Glomerular visceral epithelial cell (primary cell): ENCODE results near the gene FAP.

Source experiments
- DNase-seq: peaks from one replicate; pipeline ENCODE4 v3.0.0-alpha.2; 2016; ENCODE audit errors: extremely low spot score

Gene FAP

DNA sequence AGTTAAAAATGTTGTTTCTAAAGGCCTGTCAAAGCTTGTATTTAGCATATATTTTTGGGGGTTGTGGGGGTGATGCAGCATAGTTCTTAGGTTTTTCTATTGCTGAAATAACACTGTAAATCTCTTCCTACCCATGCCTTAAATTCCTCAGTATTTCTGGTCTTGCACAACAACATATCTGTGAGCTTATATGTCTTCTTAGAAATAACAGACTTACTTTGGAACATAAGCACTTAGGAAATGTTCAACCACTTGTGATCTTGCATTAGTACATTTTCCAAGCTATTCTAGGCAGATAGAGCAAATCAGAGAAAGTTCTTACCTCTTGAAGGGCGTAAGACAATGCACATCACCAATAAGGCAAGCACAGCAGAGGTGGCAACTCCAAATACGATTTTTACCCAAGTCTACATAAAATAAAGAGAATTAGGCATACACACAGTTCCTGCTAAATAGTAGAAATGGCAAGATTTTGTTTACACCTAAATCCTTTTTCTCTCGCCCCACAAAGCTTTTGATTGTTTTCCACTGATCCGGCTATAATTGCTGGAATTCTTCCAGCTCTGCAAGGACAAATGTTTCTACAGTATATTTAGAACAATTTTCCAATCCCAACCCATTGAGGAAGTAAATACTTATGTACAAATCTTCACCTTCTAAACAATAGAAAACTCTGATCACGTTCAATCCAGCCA lies 512 bp downstream of the FAP start:
- no peak for DNase-seq

DNA sequence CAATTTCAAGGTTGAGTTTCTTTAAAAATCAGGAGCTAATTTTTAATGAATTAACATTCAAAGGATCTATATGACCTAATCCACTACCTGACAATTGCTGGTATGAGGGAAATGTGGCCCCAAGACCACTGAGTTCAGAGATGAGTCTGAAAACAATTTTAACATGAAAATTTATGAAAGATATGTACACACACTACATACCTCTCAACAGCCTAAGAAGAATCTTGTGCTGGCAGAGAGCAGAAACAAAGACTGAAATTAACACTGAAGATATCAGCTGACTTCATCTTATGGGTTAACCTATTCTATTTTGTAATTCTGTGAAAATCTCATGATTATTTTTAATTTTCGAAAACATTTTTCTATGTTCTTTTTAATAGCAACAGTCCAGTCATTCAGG lies 1.7 kb downstream of the FAP start:
- DNase-seq = no peak

DNA sequence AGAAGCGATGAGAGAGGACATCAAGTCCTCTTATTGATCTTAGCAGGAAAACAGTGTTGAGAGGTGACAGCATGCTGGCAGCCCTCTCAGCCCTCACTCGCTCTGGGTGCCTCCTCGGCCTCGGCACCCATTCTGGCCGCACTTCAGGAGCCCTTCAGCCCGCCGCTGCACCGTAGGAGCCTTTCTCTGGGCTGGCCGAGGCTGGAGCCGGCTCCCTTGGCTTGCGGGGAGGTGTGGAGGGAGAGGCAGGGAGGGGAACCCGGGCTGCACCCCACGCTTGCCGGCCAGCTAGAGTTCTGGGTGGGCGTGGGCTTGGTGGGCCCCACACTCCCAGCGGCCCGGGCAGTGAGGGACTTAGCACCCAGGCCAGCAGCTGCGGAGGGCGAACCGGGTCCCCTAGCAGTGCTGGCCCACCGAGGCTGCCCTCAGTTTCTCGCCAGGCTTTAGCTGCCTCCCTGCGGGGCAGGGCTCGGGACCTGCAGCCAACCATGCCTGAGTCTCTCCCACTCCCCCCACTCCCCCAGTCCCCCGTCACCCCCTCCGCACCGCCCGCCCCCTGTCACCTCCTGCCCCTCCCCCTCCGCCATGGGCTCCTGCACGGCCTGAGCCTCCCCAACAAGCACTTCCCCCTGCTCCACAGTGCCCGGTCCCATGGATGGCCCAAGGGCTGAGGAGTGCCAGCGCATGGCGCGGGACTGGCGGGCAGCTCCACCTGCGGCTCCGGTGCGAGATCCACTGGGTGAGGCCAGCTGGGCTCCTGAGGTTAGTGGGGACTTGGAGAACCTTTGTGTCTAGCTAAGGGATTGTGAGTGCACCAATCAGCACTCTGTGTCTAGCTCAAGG lies 8.4 kb downstream of the FAP start:
- no peak for DNase-seq

DNA sequence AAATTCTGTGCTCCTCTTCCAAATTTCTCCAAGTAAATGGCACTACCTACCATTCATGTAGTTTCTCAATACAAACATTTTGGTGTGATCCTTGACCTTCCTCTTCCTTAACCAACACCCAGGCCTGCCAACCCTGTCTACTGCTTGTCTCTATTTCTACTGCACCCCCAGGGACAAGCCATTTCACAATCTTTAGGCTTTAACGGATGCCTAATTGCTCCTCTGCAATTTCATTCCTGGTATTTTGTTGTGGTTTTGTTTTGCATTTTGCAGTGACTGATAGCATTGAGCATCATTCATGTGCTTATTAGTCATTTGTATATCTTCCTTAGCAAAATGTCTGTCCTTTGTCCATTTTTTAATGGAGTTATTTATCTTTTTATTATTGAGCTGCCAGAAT lies 10.0 kb downstream of the FAP start:
- no peak for DNase-seq

DNA sequence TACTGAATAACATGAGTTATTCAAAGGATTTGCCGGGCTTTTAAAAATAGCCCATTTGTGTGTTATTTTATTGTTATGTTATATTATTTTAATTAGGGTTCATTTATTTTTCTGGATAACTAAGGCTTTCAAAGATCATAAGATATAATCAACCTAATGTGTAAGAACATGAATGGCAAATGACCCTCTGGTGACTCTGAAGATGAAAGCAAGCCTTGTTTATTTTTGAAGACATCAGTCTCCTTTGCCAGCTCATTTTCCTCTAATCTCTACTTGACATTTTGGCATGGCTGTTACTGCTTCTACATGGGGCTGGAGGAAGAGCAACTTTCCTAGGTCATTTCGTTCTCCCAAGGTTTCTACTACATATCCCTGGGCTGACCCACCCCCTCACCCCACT lies 10.6 kb downstream of the FAP start:
- DNase-seq = no peak

DNA sequence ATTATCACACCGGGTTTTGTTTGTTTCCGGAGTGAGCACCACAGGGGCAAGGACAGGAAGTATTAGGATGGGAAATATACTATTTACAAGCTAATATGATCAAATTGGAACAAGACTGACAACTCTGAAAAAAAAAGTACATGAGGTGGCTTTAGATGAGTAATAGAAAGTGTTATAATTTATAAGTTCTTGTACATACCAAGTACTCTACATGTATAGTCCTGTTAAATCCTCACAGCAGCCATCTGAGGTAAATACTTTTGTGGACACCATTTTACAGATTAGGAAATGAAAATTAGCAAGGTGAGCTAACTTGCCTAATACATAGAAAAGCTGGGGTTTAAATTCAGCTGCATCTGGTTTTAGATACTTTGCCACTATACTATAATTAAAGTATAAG lies 11.2 kb downstream of the FAP start:
- DNase-seq = no peak

DNA sequence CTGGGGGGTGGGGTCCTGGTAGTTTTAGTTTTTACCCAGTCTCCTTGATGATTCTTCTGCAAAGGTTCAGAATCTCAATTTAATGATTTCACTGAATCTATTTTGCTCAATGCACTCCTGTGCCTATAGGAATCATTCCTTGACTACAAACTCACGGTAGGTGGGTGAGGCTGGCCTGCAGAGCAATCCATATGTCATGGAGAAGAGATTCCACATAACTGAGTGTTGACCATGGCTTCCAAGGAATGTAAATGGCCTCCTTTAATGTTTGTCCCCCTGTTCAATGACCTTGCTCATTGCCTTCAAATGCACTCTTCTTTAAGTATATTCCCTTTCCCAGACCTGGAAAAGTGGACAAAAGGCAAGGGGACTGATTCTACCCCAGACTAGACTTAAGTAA lies 12.5 kb downstream of the FAP start:
- no peak for DNase-seq

DNA sequence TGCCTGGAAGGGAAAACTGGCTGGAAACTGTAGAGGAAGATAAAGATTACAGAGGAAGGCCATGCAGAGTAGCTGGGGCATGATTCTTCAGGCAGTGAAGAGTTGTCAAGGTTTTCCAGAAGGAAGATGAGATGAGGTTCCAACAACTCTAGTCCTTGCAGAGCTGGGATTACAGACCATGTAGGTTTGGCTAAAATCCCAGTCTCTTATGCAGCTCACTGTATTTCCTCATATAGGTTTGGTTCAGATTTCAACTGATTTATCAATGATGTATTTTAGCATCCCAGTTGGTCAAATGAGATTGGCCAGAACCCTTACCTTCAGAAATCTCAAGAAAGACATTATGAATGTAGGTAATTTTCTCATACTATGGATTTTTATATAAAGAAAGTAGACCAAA lies 16.4 kb downstream of the FAP start:
- no peak for DNase-seq

DNA sequence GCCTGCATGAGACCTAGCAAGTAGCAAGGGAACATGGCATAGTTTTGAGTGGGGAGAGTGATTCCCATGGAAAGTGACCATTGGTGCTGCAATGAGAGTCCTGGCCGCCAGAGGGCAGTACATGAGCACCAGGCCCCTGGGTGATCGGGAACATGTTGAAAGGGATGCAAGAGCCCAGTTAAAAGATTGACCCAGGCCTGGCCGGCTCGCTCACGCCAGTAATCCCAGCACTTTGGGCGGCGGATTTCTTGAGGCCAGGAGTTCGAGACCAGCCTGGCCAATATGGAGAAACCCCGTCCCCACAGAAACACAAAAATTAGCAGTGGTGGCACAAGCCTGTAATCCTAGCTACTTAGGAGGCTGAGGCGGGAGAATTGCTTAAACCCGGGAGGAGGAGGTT lies 22.2 kb downstream of the FAP start:
- peak; percentile 66 for DNase-seq

- DNase-seq = no peak
Observed at GRCh38 chr2:162220368-162220767, 22.9 kb downstream of the FAP start.

DNA sequence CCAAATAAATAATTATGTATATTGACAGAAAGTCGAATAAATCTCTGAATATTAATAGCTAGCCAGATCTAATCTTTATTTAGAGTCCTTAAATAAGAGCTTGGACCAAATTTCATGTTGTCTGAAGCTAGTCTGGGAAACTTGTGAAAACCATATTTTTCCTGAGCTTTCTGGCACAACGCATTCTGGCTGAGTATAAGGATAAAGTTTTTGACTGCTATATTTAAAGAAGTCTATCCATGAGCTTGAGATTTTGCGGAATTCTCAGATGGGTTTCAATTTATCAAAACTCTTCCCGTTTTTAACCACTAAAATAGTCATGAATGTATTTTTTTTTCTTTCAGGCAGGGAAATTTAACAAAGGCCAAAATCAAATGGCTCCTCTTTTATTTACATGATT lies 23.8 kb downstream of the FAP start:
- DNase-seq = no peak

DNA sequence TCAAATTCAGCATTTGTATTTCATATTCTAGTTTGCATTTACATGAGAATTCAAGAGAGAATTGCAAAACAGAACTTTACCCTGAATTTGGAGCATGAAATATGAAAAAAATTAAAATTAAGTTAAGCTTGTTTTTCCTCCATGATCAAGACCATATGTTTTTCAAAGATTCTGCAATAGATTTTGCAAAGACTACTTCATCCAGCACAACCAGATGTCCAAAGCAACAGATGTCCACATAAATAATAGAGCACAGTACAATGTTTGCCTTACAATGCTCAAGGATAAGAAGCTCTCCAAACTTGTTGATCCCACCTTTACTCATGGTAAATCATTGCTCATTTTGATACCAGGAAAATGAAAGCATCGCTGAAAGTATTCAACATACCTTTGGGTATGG lies 25.6 kb downstream of the FAP start:
- no peak for DNase-seq

GRCh38 chr2:162215162-162215561 lies 28.1 kb downstream of the FAP start:
- no peak for DNase-seq

- no peak for DNase-seq
Observed at GRCh38 chr2:162212366-162212765, 30.9 kb downstream of the FAP start.

- DNase-seq = no peak
Observed at GRCh38 chr2:162211732-162212131, 31.5 kb downstream of the FAP start.

- DNase-seq = no peak
Observed at GRCh38 chr2:162210385-162210784, 32.9 kb downstream of the FAP start.

GRCh38 chr2:162202203-162202602 lies 41.0 kb downstream of the FAP start:
- no peak for DNase-seq

- DNase-seq = no peak
Observed at GRCh38 chr2:162200636-162201035, 42.6 kb downstream of the FAP start.

DNA sequence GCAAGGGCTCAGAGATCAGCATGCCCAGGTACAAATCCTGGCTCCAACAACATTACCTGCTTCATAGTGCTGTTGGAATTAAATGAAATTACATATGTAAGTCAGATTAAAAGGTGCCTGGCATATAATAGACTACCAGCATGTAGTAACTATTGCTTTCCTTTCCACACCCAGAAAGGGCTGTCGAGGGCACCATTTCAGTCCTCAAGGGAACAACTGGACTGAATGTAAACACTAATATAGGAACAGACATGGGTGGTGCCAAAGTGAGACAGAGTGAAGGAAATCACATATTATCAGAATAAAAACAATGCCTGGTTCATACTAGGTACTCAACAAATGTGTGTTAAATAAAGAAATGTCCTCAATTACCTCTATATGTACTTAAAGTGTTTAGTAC lies 43.3 kb downstream of the FAP start:
- DNase-seq = no peak

GRCh38 chr2:162198239-162198638 lies 45.0 kb downstream of the FAP start:
- DNase-seq = peak; percentile 10

DNA sequence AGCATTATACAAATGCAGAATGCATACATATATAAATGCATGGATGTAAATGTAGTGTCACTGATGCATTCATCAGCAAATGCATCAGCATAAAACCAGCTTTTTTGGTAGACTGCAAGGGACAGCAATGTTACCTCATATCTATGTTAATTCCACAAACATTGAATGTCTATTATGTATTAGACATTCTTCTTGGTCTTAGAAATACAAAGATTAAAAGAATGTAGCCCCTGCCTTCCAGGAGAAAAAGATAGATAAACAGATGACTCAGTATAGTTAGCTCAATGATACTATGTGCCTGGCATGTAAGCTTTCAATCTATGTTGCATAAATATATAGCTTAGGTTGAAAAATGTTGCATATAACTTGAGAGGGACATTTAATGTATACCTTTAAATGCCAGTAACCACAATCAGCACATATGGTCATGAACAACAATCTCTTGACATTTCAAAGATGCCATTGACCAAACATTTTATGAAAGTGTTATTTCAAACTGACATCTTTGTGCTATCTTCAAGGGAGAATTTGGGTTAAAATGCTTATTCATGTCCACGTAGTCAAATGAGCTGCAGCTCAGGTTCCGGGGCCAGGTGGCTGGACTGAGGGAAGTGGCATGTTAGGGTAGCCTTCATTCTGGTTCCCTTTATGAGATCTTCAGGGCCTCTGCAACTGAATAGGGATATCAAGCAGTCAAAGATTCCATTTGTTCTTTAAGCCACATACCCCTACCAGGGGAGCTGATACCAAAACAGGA lies 46.0 kb downstream of the FAP start:
- DNase-seq = no peak

GRCh38 chr2:162196638-162197037 lies 46.6 kb downstream of the FAP start:
- DNase-seq = no peak

DNA sequence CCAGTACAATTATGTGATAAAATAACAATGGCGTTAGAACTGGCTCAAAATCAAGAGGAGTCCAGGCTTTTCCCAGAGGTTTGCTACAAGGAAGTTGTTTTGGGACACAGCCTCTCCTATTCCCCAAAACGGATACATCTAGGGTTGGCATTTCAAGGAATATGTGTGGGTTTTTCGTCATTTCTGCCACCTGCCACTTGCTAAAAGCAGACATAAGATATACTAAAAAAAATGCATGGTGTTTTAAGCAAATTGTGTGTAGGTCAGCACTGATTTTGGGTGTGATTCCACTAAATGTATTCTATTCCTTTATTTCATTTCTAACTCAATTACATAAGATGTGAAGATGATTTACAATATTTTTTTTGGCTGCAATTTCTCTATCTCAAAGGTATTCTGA lies 54.8 kb downstream of the FAP start:
- no peak for DNase-seq
